ENCODE data around the gene EDEM2. TPM values are rescaled to one million over a fixed set of nuclear protein-coding genes. Genes with fewer than 3 reads are reported as not detected.

The EDEM2 gene
- total RNA-seq, 1 experiment from 2014 or later = 23.6 TPM

- ChIA-PET POLR2A (no interaction called here), CTCF (interaction anchor here (1.3 kb wide), 1 partner anchor 74 kb away, joined by 8 read pairs; no protein-coding TSS in a partner anchor)
- Mint-ChIP-seq H3K27me3 (ENCODE audit: insufficient read depth, unreplicated experiment) (no peaks in the 10 kb centered on the region), H3K4me1 (ENCODE audit: insufficient read depth, unreplicated experiment) (no peaks in the 10 kb centered on the region), H3K9me3 (ENCODE audit: unreplicated experiment) (no peaks in the 10 kb centered on the region), H3K36me3 (ENCODE audit: insufficient read depth, unreplicated experiment) (peaks cover 74% of the 10 kb centered on the region), H3K4me3 (ENCODE audit: unreplicated experiment) (no peak overlapping the region), H3K27ac (ENCODE audit: low read depth, unreplicated experiment) (no peak overlapping the region)
- BruUV-seq (replicated peaks) = no TSS peak
- intact Hi-C loops (cut with micrococcal nuclease) = no loop called here
- DNase-seq (ENCODE audit: unreplicated experiment) = no peak
- TF ChIP-seq CTCF (IDR thresholded peaks at IDR 0.05; ENCODE audit: unreplicated experiment) = no peak
Observed at GRCh38 chr20:35134880-35135279, 12.3 kb downstream of the EDEM2 start.

- H3K4me3 Mint-ChIP-seq (ENCODE audit: unreplicated experiment) = no peak overlapping the region
- no peaks in the 10 kb centered on the region for H3K4me1 Mint-ChIP-seq (ENCODE audit: insufficient read depth, unreplicated experiment)
- ChIA-PET CTCF (interaction anchor here (0.6 to 1.3 kb wide), 2 partner anchors 10 to 74 kb away, joined by 5 to 8 read pairs; no protein-coding TSS in a partner anchor), POLR2A (interaction anchor here (1.1 kb wide), 1 partner anchor 12 kb away, joined by 3 read pairs; no protein-coding TSS in a partner anchor)
- no peak for TF ChIP-seq CTCF (IDR thresholded peaks at IDR 0.05; ENCODE audit: unreplicated experiment)
- intact Hi-C loops (cut with micrococcal nuclease) = no loop called here
- H3K27me3 Mint-ChIP-seq (ENCODE audit: insufficient read depth, unreplicated experiment) = no peaks in the 10 kb centered on the region
- H3K9me3 Mint-ChIP-seq (ENCODE audit: unreplicated experiment) = no peaks in the 10 kb centered on the region
- BruUV-seq (replicated peaks) = no TSS peak
- peaks cover 70% of the 10 kb centered on the region for H3K36me3 Mint-ChIP-seq (ENCODE audit: insufficient read depth, unreplicated experiment)
- no peak overlapping the region for H3K27ac Mint-ChIP-seq (ENCODE audit: low read depth, unreplicated experiment)
- no peak for DNase-seq (ENCODE audit: unreplicated experiment)
Observed at GRCh38 chr20:35134472-35134871, 12.7 kb downstream of the EDEM2 start.

GRCh38 chr20:35133735-35134134, 13.4 kb downstream of the EDEM2 start:
- H3K27ac Mint-ChIP-seq (ENCODE audit: low read depth, unreplicated experiment) = no peak overlapping the region
- H3K27me3 Mint-ChIP-seq (ENCODE audit: insufficient read depth, unreplicated experiment) = no peaks in the 10 kb centered on the region
- ChIA-PET POLR2A (interaction anchor here (0.6 to 1.1 kb wide), 2 partner anchors 13 to 516 kb away, joined by 3 read pairs; no protein-coding TSS in a partner anchor), CTCF (interaction anchor here (0.6 to 1.3 kb wide), 2 partner anchors 11 to 75 kb away, joined by 5 to 8 read pairs; no protein-coding TSS in a partner anchor)
- intact Hi-C loops (cut with micrococcal nuclease) = no loop called here
- no peak overlapping the region for H3K4me3 Mint-ChIP-seq (ENCODE audit: unreplicated experiment)
- H3K4me1 Mint-ChIP-seq (ENCODE audit: insufficient read depth, unreplicated experiment) = no peaks in the 10 kb centered on the region
- H3K36me3 Mint-ChIP-seq (ENCODE audit: insufficient read depth, unreplicated experiment) = peaks cover 63% of the 10 kb centered on the region
- no peaks in the 10 kb centered on the region for H3K9me3 Mint-ChIP-seq (ENCODE audit: unreplicated experiment)
- TF ChIP-seq CTCF (IDR thresholded peaks at IDR 0.05; ENCODE audit: unreplicated experiment) = no peak
- no peak for DNase-seq (ENCODE audit: unreplicated experiment)
- BruUV-seq (replicated peaks) = no TSS peak

- ChIA-PET POLR2A (interaction anchor here (0.6 kb wide), 1 partner anchor 26 kb away, joined by 4 read pairs; no protein-coding TSS in a partner anchor), CTCF (interaction anchor here (0.9 kb wide), 1 partner anchor 38 kb away, joined by 3 read pairs; no protein-coding TSS in a partner anchor)
- no peaks in the 10 kb centered on the region for H3K4me1 Mint-ChIP-seq (ENCODE audit: insufficient read depth, unreplicated experiment)
- BruUV-seq (replicated peaks) = no TSS peak
- peaks cover 62% of the 10 kb centered on the region for H3K36me3 Mint-ChIP-seq (ENCODE audit: insufficient read depth, unreplicated experiment)
- H3K27ac Mint-ChIP-seq (ENCODE audit: low read depth, unreplicated experiment) = no peak overlapping the region
- no peak for DNase-seq (ENCODE audit: unreplicated experiment)
- intact Hi-C loops (cut with micrococcal nuclease) = no loop called here
- H3K4me3 Mint-ChIP-seq (ENCODE audit: unreplicated experiment) = no peak overlapping the region
- no peak for TF ChIP-seq CTCF (IDR thresholded peaks at IDR 0.05; ENCODE audit: unreplicated experiment)
- no peaks in the 10 kb centered on the region for H3K27me3 Mint-ChIP-seq (ENCODE audit: insufficient read depth, unreplicated experiment)
- H3K9me3 Mint-ChIP-seq (ENCODE audit: unreplicated experiment) = no peaks in the 10 kb centered on the region
Observed at GRCh38 chr20:35133031-35133430, 14.1 kb downstream of the EDEM2 start.

Data from MCF 10A (cell line).